Vagina (tissue), 2 donors: ENCODE measurements around the gene SSBP4. TPM values are rescaled to one million over a fixed set of nuclear protein-coding genes. Genes with fewer than 3 reads are reported as not detected.

Experiments
- DNase-seq, 2 donors: peaks; one replicate each; pipeline ENCODE4 v3.0.0-alpha.2; 2017; ENCODE audit errors: extremely low spot score in 2 of 2
- H3K27ac ChIP-seq: fragments of 200-600 bp; sonication (generic); one replicate; pipeline ENCODE4 v1.5.1; 2019
- H3K27me3 ChIP-seq: fragments of 200-600 bp; sonication (generic); one replicate; pipeline ENCODE4 v1.5.1; 2019
- H3K36me3 ChIP-seq, 2 donors: fragments of 200-600 bp; sonication (generic); one replicate each; pipeline ENCODE4 v1.5.1; 2017 to 2019
- H3K4me1 ChIP-seq: fragments of 200-600 bp; sonication (generic); one replicate; pipeline ENCODE4 v1.5.1; 2019
- H3K4me3 ChIP-seq, 2 donors: fragments of 200-600 bp; sonication (generic); 1 replicate in 1 of 2; 2 replicates in 1 of 2; pipeline ENCODE4 v1.5.1; 2016 to 2019
- H3K9me3 ChIP-seq: fragments of 200-600 bp; sonication (generic); one replicate; pipeline ENCODE4 v1.5.1; 2019
- CTCF ChIP-seq, 3 experiments: fragments of 450-650 bp in 2 of 3; fragments of 200-600 bp in 1 of 3; sonication (generic) in 1 of 3; IDR thresholded peaks; one replicate each; pipeline ENCODE4 v1.5.1; 2017 to 2019; ENCODE audit warnings: antibody characterized with exemption in 3 of 3, mild to moderate bottlenecking in 2 of 3, moderate library complexity in 2 of 3
- POLR2A ChIP-seq, 2 donors: fragments of 450-650 bp; IDR thresholded peaks; one replicate each; pipeline ENCODE4 v1.6.1; 2017; ENCODE audit warnings: antibody characterized with exemption in 2 of 2, mild to moderate bottlenecking in 2 of 2, moderate library complexity in 2 of 2
- POLR2AphosphoS5 ChIP-seq, 2 donors: sonication (generic); formaldehyde crosslinking; IDR thresholded peaks; one replicate each; pipeline ENCODE4 v1.9.0; 2017; ENCODE audit warnings: antibody characterized with exemption in 2 of 2, mild to moderate bottlenecking in 2 of 2, low read depth in 1 of 2; ENCODE audit not compliant: insufficient read depth in 1 of 2
- intact Hi-C: fragments of 100-400 bp; cut with DNase I; formaldehyde crosslinking; loops from one replicate; pipeline ENCODE4 v1.15.1; 2023
- total RNA-seq: library from RNA; depleted of rRNA; stranded (reverse); fragments of >200 nt; gene quantifications from one replicate; pipeline ENCODE4 v1.2.3, GENCODE V29; 2016

The SSBP4 gene
- total RNA-seq, 1 donor from 2014 or later: 72.7 TPM

- no peaks in the 10 kb centered on the region for H3K9me3 ChIP-seq
- H3K27me3 ChIP-seq: no peaks in the 10 kb centered on the region
- intact Hi-C loops: loop anchor here (10.0 kb wide), 1 partner anchor 229 kb away; no protein-coding TSS in a partner anchor
- H3K36me3 ChIP-seq: peaks cover 0 to 62% of the 10 kb centered on the region in 2 donors
- DNase-seq: no peak
- H3K4me3 ChIP-seq: no peak overlapping the region
- no peak for TF ChIP-seq CTCF (IDR thresholded peaks at IDR 0.05)
- TF ChIP-seq POLR2A (IDR thresholded peaks at IDR 0.05): no peak
- no peak for TF ChIP-seq POLR2AphosphoS5 (IDR thresholded peaks at IDR 0.05; ENCODE audit: insufficient read depth in 1 of 2, low read depth in 1 of 2)
- peaks cover 7% of the 10 kb centered on the region for H3K4me1 ChIP-seq
- H3K27ac ChIP-seq: no peak overlapping the region
These were observed 27.1 kb downstream of the SSBP4 start for GRCh38 chr19:18446145-18446810.

- H3K27ac ChIP-seq: no peak overlapping the region
- peaks cover 0 to 66% of the 10 kb centered on the region in 2 donors for H3K36me3 ChIP-seq
- no peaks in the 10 kb centered on the region for H3K27me3 ChIP-seq
- intact Hi-C loops: loop anchor here (10.0 kb wide), 1 partner anchor 228 kb away; no protein-coding TSS in a partner anchor
- no peaks in the 10 kb centered on the region for H3K9me3 ChIP-seq
- no peak for DNase-seq
- TF ChIP-seq POLR2AphosphoS5 (IDR thresholded peaks at IDR 0.05; ENCODE audit: insufficient read depth in 1 of 2, low read depth in 1 of 2) (no peak), POLR2A (IDR thresholded peaks at IDR 0.05) (no peak), CTCF (IDR thresholded peaks at IDR 0.05) (no peak)
- no peak overlapping the region for H3K4me3 ChIP-seq
- peaks cover 10% of the 10 kb centered on the region for H3K4me1 ChIP-seq
These were observed 27.7 kb downstream of the SSBP4 start for GRCh38 chr19:18446811-18447359.

GRCh38 chr19:18449552-18449951, 30.4 kb downstream of the SSBP4 start:
- DNase-seq: no peak
- peaks cover 10% of the 10 kb centered on the region for H3K4me1 ChIP-seq
- no peak overlapping the region for H3K4me3 ChIP-seq
- no peaks in the 10 kb centered on the region for H3K27me3 ChIP-seq
- peaks cover 0 to 56% of the 10 kb centered on the region in 2 donors for H3K36me3 ChIP-seq
- intact Hi-C loops: loop anchor here (10.0 kb wide), 1 partner anchor 225 kb away; no protein-coding TSS in a partner anchor
- no peaks in the 10 kb centered on the region for H3K9me3 ChIP-seq
- H3K27ac ChIP-seq: no peak overlapping the region
- TF ChIP-seq CTCF (IDR thresholded peaks at IDR 0.05) (no peak), POLR2A (IDR thresholded peaks at IDR 0.05) (no peak), POLR2AphosphoS5 (IDR thresholded peaks at IDR 0.05; ENCODE audit: insufficient read depth in 1 of 2, low read depth in 1 of 2) (no peak)

GRCh38 chr19:18450021-18450930, 31.1 kb downstream of the SSBP4 start:
- peaks cover 0 to 52% of the 10 kb centered on the region in 2 donors for H3K36me3 ChIP-seq
- TF ChIP-seq POLR2AphosphoS5 (IDR thresholded peaks at IDR 0.05; ENCODE audit: insufficient read depth in 1 of 2, low read depth in 1 of 2) (no peak), POLR2A (IDR thresholded peaks at IDR 0.05) (no peak), CTCF (IDR thresholded peaks at IDR 0.05) (no peak)
- no peak overlapping the region for H3K4me3 ChIP-seq
- intact Hi-C loops: loop anchor here (5.0 kb wide), 1 partner anchor 142 kb away; no protein-coding TSS in a partner anchor
- no peaks in the 10 kb centered on the region for H3K27me3 ChIP-seq
- H3K27ac ChIP-seq: no peak overlapping the region
- no peaks in the 10 kb centered on the region for H3K9me3 ChIP-seq
- H3K4me1 ChIP-seq: peaks cover 10% of the 10 kb centered on the region
- DNase-seq: no peak
